HEK293 (cell line): ENCODE data around the gene GLIS1.
A peak's percentile ranks its signal among the peaks of the same experiment; 100 is the strongest.

ENCODE experiments used
- CTCF ChIA-PET: fragments of 350-600 bp; formaldehyde crosslinking; extraction: SDS; loops from one replicate; lab custom pipeline; 2021; ENCODE audit warnings: antibody characterized with exemption; lab: Yijun Ruan, JAX
- POLR2A ChIA-PET: fragments of 300-600 bp; formaldehyde crosslinking; extraction: SDS; loops from one replicate; lab custom pipeline; 2020; ENCODE audit warnings: antibody characterized with exemption, inconsistent platforms; lab: Yijun Ruan, JAX
- H3K27ac ChIP-seq: fragments of 200-500 bp; sonication (Bioruptor generic); 2 replicates; pipeline ENCODE4 v1.5.1; 2014; ENCODE audit warnings: low read depth, low read length, control low read depth, inconsistent platforms; ENCODE audit errors: extremely low read depth
- H3K36me3 ChIP-seq, 2 experiments: fragments of 200-500 bp in 1 of 2; sonication (Bioruptor generic) in 1 of 2; 1 replicate in 1 of 2; 2 replicates in 1 of 2; pipeline ENCODE4 v1.5.1; 2014 to 2017; ENCODE audit warnings: inconsistent platforms in 2 of 2, low read length in 2 of 2; ENCODE audit not compliant: control insufficient read depth in 2 of 2, insufficient read depth in 1 of 2
- H3K4me1 ChIP-seq: fragments of 200-500 bp; sonication (Bioruptor generic); 2 replicates; pipeline ENCODE4 v1.5.1; 2014; ENCODE audit warnings: mild to moderate bottlenecking, low read length, inconsistent platforms; ENCODE audit not compliant: control insufficient read depth, insufficient read depth
- H3K4me3 ChIP-seq: 2 replicates; pipeline ENCODE4 v1.5.1; 2011; ENCODE audit warnings: low read depth, mild to moderate bottlenecking, control low read depth, low read length, moderate library complexity
- H3K9me3 ChIP-seq: fragments of 200-500 bp; sonication (Bioruptor generic); 2 replicates; pipeline ENCODE4 v1.5.1; 2014; ENCODE audit warnings: low read depth, low read length, inconsistent platforms; ENCODE audit not compliant: control insufficient read depth, insufficient read depth
- FEZF1 ChIP-seq: fragments of 450-650 bp; formaldehyde crosslinking; IDR thresholded peaks from 2 replicates; pipeline ENCODE4 v1.5.1; 2016; ENCODE audit warnings: missing biosample characterization, missing genetic modification characterization
- GLIS2 ChIP-seq: fragments of 450-650 bp; formaldehyde crosslinking; IDR thresholded peaks from 2 replicates; pipeline ENCODE4 v1.5.1; 2016; ENCODE audit warnings: missing biosample characterization, missing genetic modification characterization
- KLF1 ChIP-seq: fragments of 450-650 bp; formaldehyde crosslinking; IDR thresholded peaks from 2 replicates; pipeline ENCODE4 v1.5.1; 2016; ENCODE audit warnings: missing biosample characterization, missing genetic modification characterization
- KLF17 ChIP-seq: fragments of 450-650 bp; formaldehyde crosslinking; IDR thresholded peaks from 2 replicates; pipeline ENCODE4 v1.5.1; 2016; ENCODE audit warnings: missing biosample characterization, missing genetic modification characterization
- SP7 ChIP-seq: fragments of 450-650 bp; formaldehyde crosslinking; IDR thresholded peaks from 2 replicates; pipeline ENCODE4 v1.5.1; 2016; ENCODE audit warnings: missing biosample characterization, missing genetic modification characterization
- ZBTB26 ChIP-seq: fragments of 450-650 bp; formaldehyde crosslinking; optimal IDR thresholded peaks from 2 replicates; pipeline ENCODE3; 2016; ENCODE audit warnings: missing biosample characterization, mild to moderate bottlenecking, missing genetic modification characterization
- ZFHX2 ChIP-seq: fragments of 450-650 bp; formaldehyde crosslinking; conservative IDR thresholded peaks from 2 replicates; pipeline ENCODE4 v1.5.1; 2016; ENCODE audit warnings: missing biosample characterization, missing genetic modification characterization
- ZNF10 ChIP-seq: fragments of 450-650 bp; formaldehyde crosslinking; IDR thresholded peaks from 2 replicates; pipeline ENCODE4 v1.5.1; 2017; ENCODE audit warnings: missing biosample characterization, missing genetic modification characterization
- ZNF18 ChIP-seq: fragments of 450-650 bp; formaldehyde crosslinking; IDR thresholded peaks from 2 replicates; pipeline ENCODE4 v1.5.1; 2016; ENCODE audit warnings: missing biosample characterization, missing genetic modification characterization
- ZNF221 ChIP-seq: fragments of 450-650 bp; formaldehyde crosslinking; IDR thresholded peaks from 2 replicates; pipeline ENCODE4 v1.5.1; 2017; ENCODE audit warnings: missing biosample characterization, missing genetic modification characterization, borderline replicate concordance
- ZNF23 ChIP-seq: fragments of 450-650 bp; formaldehyde crosslinking; IDR thresholded peaks from 2 replicates; pipeline ENCODE4 v1.5.1; 2016; ENCODE audit warnings: missing biosample characterization, missing genetic modification characterization, borderline replicate concordance
- ZNF354C ChIP-seq: fragments of 450-650 bp; formaldehyde crosslinking; IDR thresholded peaks from 2 replicates; pipeline ENCODE4 v1.5.1; 2016; ENCODE audit warnings: missing biosample characterization, missing genetic modification characterization, low read depth, borderline replicate concordance
- ZNF555 ChIP-seq: fragments of 450-650 bp; formaldehyde crosslinking; conservative IDR thresholded peaks from 2 replicates; pipeline ENCODE4 v1.5.1; 2017; ENCODE audit warnings: missing biosample characterization, mild to moderate bottlenecking, missing genetic modification characterization, inconsistent platforms
- ZNF585B ChIP-seq: fragments of 450-650 bp; formaldehyde crosslinking; IDR thresholded peaks from 2 replicates; pipeline ENCODE4 v1.5.1; 2016; ENCODE audit warnings: missing biosample characterization, missing genetic modification characterization
- ZNF768 ChIP-seq: fragments of 450-650 bp; formaldehyde crosslinking; IDR thresholded peaks from 2 replicates; pipeline ENCODE4 v1.5.1; 2018; ENCODE audit warnings: missing biosample characterization, mild to moderate bottlenecking, missing genetic modification characterization
- TF ChIP-seq, protein P1 (sequence below): fragments of 450-650 bp; formaldehyde crosslinking; IDR thresholded peaks from 2 replicates; pipeline ENCODE4 v1.5.1; 2017; ENCODE audit warnings: missing biosample characterization, missing genetic modification characterization

The GLIS1 gene

DNA sequence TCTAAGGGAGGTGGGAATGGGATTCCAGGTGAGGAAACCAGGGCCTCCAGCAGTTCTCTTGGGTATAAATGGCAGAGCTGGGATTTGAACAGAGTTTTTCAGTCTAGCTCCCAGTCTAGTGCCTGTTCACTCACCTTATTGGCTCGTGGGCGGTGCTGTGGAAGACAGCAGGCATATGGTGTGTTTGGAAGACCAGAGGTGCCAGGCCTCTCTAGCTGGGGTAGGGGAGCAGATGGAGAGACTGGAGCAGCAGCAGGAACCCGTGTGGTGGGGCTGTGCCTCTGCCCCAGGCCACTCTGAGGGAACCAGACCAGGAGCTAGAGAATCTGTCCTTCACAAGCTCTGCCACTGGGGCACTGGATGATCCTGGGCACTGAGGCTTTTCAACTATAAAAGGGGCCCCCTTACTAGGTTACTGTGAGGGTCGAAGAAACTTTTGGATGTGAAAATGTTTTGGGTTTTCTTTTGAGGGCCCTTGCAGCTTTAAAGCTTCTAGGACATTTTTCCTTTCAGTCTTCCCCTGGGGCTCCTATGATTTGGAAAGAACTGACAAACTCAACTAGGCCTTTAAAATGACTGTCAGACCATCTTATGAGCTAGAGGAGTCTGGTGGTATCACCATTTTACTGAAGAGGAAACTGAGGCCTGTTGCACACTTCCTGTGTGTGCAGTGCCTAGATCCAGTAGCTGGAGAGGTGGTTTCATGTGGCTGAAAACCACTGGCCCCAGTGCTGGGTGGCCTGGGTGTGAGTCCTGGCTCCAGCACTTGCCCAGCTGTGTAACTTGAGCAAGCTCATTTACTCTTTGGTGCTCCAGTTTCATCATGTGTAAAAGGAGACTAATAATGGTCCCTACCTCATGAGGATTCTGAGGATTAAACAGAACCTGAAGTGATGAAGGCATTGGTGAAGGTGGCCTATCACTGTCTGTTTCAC is 273.7 kb downstream of the GLIS1 start:
- no peak overlapping the region for H3K27ac ChIP-seq
- CTCF ChIA-PET, result interaction anchor here (0.6 to 2.0 kb wide), 7 partner anchors 10 to 217 kb away, joined by 3 to 7 read pairs (median 4); no protein-coding TSS in a partner anchor
- H3K9me3 ChIP-seq, result no peaks in the 10 kb centered on the region
- H3K4me3 ChIP-seq, result no peak overlapping the region
- no peaks in the 10 kb centered on the region for H3K4me1 ChIP-seq
- no peak for TF ChIP-seq ZNF354C (tag by site-specific recombination)
- TF ChIP-seq ZNF23 (tag by site-specific recombination), result no peak
- no peak for TF ChIP-seq ZNF221 (tag by site-specific recombination)
- TF ChIP-seq KLF1 (tag by site-specific recombination), result no peak
- no peak for TF ChIP-seq ZNF18
- 0 out of 2 replicates have a peak, but pooled peaks have one; percentile 7 for TF ChIP-seq ZFHX2
- TF ChIP-seq ZNF768 (tag by site-specific recombination), result no peak
- TF ChIP-seq, all 188 proteins: peak for 1
- POLR2A ChIA-PET, result no interaction called here
- no peaks in the 10 kb centered on the region for H3K36me3 ChIP-seq

DNA sequence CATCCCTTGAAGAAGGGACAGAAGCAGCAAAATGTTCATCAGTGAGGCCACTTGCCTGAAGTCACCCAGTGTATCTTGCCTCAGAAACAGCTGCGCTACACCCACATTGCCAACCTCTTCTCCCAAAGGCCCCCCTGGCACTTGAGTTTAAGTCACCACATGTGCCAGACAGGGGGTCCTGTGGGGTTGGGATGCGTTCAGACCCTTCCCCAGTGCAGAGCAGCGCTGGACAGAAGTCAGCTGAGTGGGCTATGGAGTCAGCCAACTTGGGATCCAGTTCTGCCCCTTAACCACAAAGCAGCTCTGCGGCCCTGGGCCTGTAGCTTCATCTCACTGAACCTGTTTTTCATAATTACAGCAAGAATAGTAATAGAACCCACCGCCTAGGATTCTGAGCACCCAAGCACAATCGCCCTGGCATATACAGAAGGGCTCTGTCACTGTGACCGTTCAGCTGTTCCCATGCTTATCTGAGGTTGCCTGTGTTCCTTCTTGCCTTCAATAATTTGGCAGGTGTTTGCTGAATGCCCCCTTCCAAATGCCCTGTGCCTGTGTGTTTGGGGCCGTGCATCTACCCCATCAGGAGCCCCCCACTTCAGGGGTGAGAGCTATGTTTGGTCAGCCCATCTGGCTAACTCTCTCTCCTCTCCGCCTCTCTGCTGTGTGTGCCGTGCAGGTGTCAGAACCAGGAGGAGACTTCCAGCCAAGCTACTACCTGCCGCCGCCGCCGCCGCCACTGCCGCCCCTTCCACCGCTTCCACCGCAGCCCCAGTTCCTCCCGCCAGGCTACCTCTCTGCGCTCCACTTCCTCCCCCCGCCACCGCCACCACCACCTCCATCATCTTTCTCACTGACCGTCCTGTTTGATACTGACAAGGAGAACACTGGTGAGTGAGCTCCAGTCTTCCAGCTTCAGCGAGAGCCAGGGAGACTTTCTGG is 274.7 kb downstream of the GLIS1 start:
- TF ChIP-seq SP7, result no peak
- TF ChIP-seq ZNF585B (tag by site-specific recombination), result no peak
- TF ChIP-seq ZNF555 (tag by site-specific recombination), result no peak
- no peak for TF ChIP-seq GLIS2
- TF ChIP-seq, all 188 proteins: peak for 0
- POLR2A ChIA-PET, result no interaction called here
- no peaks in the 10 kb centered on the region for H3K4me1 ChIP-seq
- no peak overlapping the region for H3K4me3 ChIP-seq
- H3K36me3 ChIP-seq, result no peaks in the 10 kb centered on the region
- CTCF ChIA-PET, result interaction anchor here (0.8 to 2.3 kb wide), 5 partner anchors 8 to 153 kb away, joined by 3 to 8 read pairs (median 5); no protein-coding TSS in a partner anchor
- no peak overlapping the region for H3K27ac ChIP-seq
- no peaks in the 10 kb centered on the region for H3K9me3 ChIP-seq

DNA sequence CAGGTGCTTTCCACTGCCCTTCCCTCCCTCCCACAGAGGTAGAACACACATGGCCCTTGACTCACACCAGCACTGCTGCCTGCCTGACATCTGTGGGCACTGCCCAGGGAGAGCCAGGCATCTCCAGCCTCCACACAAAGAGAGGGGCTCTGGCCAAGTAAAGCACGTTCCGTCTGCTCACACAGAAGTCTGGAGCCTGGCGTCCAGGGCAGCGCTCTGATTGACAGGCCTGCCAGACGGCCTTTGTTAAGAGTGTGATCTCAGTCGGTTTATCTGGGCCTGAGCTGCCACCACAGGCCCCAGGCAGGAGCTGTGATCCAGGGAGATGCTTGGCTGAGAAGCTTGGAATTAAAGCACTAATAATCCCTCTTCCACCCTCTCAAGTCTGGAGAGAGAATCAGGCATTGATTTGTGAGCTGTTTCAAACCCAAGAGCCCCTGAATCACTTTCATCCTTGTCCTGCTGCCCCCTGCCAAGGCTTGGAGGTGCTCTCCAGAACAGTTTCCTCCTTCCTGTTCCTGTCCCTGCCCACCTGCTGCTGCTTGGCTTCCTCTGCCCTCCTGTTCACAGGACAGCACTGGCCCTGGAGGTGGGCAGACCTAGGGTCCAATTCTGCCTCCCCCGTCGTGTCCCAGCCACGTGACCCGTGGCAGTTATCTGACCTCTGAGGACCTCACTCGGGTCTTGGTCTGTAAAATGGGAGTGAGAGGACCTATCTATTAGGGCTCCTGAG is 276.0 kb downstream of the GLIS1 start:
- ChIA-PET POLR2A (no interaction called here), CTCF (interaction anchor here (0.5 to 2.3 kb wide), 5 partner anchors 10 to 292 kb away, joined by 3 to 8 read pairs (median 4); no protein-coding TSS in a partner anchor)
- H3K4me1 ChIP-seq, result no peaks in the 10 kb centered on the region
- H3K36me3 ChIP-seq, result no peaks in the 10 kb centered on the region
- no peak overlapping the region for H3K4me3 ChIP-seq
- H3K9me3 ChIP-seq, result no peaks in the 10 kb centered on the region
- H3K27ac ChIP-seq, result no peak overlapping the region
- TF ChIP-seq KLF17 (tag by site-specific recombination), result no peak
- no peak for TF ChIP-seq ZBTB26 (tag by site-specific recombination)
- no peak for TF ChIP-seq FEZF1 (tag by site-specific recombination)
- TF ChIP-seq ZNF23 (tag by site-specific recombination), result no peak
- TF ChIP-seq ZNF10 (tag by site-specific recombination), result no peak
- TF ChIP-seq, protein P1, sequence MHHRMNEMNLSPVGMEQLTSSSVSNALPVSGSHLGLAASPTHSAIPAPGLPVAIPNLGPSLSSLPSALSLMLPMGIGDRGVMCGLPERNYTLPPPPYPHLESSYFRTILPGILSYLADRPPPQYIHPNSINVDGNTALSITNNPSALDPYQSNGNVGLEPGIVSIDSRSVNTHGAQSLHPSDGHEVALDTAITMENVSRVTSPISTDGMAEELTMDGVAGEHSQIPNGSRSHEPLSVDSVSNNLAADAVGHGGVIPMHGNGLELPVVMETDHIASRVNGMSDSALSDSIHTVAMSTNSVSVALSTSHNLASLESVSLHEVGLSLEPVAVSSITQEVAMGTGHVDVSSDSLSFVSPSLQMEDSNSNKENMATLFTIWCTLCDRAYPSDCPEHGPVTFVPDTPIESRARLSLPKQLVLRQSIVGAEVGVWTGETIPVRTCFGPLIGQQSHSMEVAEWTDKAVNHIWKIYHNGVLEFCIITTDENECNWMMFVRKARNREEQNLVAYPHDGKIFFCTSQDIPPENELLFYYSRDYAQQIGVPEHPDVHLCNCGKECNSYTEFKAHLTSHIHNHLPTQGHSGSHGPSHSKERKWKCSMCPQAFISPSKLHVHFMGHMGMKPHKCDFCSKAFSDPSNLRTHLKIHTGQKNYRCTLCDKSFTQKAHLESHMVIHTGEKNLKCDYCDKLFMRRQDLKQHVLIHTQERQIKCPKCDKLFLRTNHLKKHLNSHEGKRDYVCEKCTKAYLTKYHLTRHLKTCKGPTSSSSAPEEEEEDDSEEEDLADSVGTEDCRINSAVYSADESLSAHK (tag by site-specific recombination), result no peak
- no peak for TF ChIP-seq ZNF18
